ENCODE results near the gene YJEFN3.

- TF ChIP-seq CTCF (IDR thresholded peaks at IDR 0.05 in 8 of 11, conservative IDR thresholded peaks at IDR 0.05 in 3 of 11), result no peak
- TF ChIP-seq POLR2A (IDR thresholded peaks at IDR 0.05), result no peak
- no peak for TF ChIP-seq POLR2AphosphoS5 (IDR thresholded peaks at IDR 0.05)
Observed at GRCh38 chr19:19520989-19521388, 7.7 kb upstream of the YJEFN3 start.
